NCI-H146 (cell line): ENCODE results near the gene PPFIA4.

Experiments
- DNase-seq: peaks from one replicate; lab custom pipeline; 2025; lab: John Stamatoyannopoulos, UW

The PPFIA4 gene

GRCh38 chr1:203057911-203058675, 31.8 kb downstream of the PPFIA4 start:
- no peak for DNase-seq

- no peak for DNase-seq
Observed at GRCh38 chr1:203058676-203058935, 32.3 kb downstream of the PPFIA4 start.

GRCh38 chr1:203059485-203059884, 33.2 kb downstream of the PPFIA4 start:
- DNase-seq, result no peak

- DNase-seq, result no peak
Observed at GRCh38 chr1:203060115-203060514, 33.8 kb downstream of the PPFIA4 start.

GRCh38 chr1:203063287-203063686, 37.0 kb downstream of the PPFIA4 start:
- DNase-seq, result no peak

GRCh38 chr1:203065191-203065590, 38.9 kb downstream of the PPFIA4 start:
- no peak for DNase-seq

GRCh38 chr1:203065986-203066385, 39.7 kb downstream of the PPFIA4 start:
- no peak for DNase-seq

GRCh38 chr1:203066965-203067364, 40.7 kb downstream of the PPFIA4 start:
- DNase-seq, result no peak

GRCh38 chr1:203069030-203069747, 42.9 kb downstream of the PPFIA4 start:
- DNase-seq, result no peak

- DNase-seq, result no peak
Observed at GRCh38 chr1:203072002-203072602, 45.8 kb downstream of the PPFIA4 start.

- no peak for DNase-seq
Observed at GRCh38 chr1:203072911-203073310, 46.6 kb downstream of the PPFIA4 start.

- no peak for DNase-seq
Observed at GRCh38 chr1:203073469-203073868, 47.2 kb downstream of the PPFIA4 start.

- DNase-seq, result no peak
Observed at GRCh38 chr1:203074610-203075009, 48.3 kb downstream of the PPFIA4 start.

GRCh38 chr1:203075236-203076030, 49.1 kb downstream of the PPFIA4 start:
- DNase-seq, result no peak

GRCh38 chr1:203076031-203076511, 49.8 kb downstream of the PPFIA4 start:
- no peak for DNase-seq

GRCh38 chr1:203077367-203077766, 51.1 kb downstream of the PPFIA4 start:
- DNase-seq, result no peak

- DNase-seq, result no peak
Observed at GRCh38 chr1:203077956-203078355, 51.7 kb downstream of the PPFIA4 start.

- DNase-seq, result no peak
Observed at GRCh38 chr1:203078478-203078877, 52.2 kb downstream of the PPFIA4 start.

GRCh38 chr1:203080456-203080855, 54.2 kb downstream of the PPFIA4 start:
- no peak for DNase-seq

GRCh38 chr1:203081465-203082230, 55.4 kb downstream of the PPFIA4 start:
- DNase-seq, result no peak

- no peak for DNase-seq
Observed at GRCh38 chr1:203082231-203082505, 55.9 kb downstream of the PPFIA4 start.
